ENCODE data around the gene CCDC152.

Gene CCDC152

GRCh38 chr5:42784132-42784531 is 27.5 kb downstream of the CCDC152 start:
- no peak for DNase-seq

DNA sequence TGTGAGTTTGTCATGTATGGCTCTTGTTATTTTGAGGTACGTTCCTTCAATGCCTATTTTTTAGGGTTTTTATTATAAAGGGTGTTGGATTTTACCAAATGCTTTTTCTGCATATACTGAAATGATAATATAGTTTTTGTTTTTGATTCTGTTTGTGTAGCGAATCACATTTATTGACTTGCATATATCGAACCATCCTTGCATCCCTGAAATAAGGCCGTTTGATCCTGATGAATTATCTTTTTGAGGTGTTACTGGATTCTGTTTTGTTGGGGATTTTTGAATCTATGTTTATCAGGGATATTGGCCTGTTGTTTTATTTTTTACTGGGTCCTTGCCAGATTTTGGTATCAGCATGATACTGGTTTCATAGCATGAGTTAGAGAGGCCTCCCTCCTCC is 29.1 kb downstream of the CCDC152 start:
- DNase-seq: no peak

DNA sequence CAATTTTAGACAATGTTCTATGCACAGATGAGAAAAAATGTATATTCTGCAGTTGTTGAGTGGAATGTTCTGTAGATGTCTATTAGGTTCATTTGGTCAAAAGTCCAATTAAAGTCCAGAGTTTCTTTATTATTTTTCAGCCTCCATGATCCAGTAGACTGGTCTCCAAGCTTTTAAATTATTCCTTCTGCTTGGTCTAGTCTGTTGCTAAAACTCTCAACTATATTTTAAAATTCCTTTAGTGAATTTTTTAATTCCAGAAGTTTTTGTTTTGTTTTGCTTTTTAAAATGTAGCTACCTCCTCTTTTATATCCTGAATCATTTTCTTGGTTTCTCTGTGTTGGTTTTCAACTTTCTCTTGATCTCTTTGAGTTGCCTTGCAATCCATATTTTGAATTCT is 30.5 kb downstream of the CCDC152 start:
- DNase-seq: no peak

DNA sequence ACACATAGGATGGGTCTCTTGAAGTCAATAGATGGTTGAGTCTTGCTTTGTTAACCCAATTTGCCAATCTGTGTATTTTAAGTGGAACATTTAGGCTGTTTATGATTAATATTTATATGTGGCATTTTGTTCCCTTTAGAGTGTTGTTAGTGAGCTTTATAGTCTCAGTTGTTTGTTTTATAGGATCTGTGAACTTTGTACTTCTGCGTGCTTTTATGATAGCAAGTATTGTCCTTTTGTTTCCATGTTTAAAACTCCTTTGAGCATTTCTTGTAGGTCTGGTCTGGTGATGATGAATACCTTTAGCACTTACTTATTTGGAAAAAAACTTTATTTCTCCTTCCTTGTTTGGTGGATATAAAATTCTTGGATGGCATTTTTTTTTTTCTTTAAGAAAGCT is 31.2 kb downstream of the CCDC152 start:
- no peak for DNase-seq

DNA sequence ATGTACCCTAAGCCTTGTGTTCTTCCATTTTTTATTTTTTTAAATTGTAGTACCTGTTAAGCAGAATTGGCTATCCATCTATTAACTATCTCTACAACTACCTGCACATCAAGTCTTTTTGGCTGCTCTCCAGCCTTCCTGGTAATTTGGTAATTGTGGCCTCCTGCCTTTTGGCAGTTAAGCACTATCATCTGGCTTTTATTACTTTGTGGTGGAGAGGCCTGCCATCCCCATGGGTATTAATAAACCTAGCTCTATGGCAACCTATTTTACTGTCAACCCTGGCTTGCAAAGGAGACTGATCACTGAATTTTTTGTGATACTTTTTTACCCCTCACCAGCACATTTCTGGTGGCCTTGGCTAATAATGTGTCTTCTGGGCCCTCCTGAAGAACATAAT is 34.5 kb downstream of the CCDC152 start:
- no peak for DNase-seq

- no peak for DNase-seq
Observed at GRCh38 chr5:42798284-42799240, 41.9 kb downstream of the CCDC152 start.

- DNase-seq: no peak
Observed at GRCh38 chr5:42799241-42799608, 42.6 kb downstream of the CCDC152 start.

- no peak for DNase-seq
Observed at GRCh38 chr5:42799668-42800114, 43.1 kb downstream of the CCDC152 start.

GRCh38 chr5:42800748-42801330 is 44.2 kb downstream of the CCDC152 start:
- DNase-seq: no peak

DNA sequence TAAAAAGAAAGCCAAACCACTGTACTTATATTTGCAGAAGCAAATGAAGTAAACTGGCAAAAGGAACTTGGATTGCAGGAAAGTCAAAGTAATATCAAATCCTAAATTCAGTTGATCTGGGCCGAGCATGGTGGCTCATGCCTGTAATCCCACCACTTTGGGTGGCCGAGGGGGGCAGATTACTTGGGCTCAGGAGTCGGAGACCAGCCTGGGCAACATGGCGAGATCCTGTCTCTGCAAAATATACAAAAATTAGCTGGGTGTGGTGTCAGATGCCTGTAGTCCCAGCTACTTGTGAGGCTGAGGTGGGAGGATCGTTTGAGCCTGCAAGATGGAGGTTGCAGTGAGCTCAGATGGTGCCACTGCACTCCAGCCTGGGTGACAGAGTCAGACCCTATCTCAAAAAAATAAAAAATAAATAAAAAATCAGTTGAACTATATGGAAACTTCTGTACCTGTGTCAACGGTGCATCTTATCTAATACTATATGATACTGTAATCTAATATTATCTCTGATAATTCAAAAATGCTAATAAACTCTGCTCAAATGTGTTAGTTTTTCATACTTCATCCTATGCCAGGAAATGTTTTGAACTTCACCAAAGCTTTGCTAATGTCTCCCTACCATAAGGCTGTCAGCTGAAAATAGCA is 45.0 kb downstream of the CCDC152 start:
- DNase-seq: no peak

DNA sequence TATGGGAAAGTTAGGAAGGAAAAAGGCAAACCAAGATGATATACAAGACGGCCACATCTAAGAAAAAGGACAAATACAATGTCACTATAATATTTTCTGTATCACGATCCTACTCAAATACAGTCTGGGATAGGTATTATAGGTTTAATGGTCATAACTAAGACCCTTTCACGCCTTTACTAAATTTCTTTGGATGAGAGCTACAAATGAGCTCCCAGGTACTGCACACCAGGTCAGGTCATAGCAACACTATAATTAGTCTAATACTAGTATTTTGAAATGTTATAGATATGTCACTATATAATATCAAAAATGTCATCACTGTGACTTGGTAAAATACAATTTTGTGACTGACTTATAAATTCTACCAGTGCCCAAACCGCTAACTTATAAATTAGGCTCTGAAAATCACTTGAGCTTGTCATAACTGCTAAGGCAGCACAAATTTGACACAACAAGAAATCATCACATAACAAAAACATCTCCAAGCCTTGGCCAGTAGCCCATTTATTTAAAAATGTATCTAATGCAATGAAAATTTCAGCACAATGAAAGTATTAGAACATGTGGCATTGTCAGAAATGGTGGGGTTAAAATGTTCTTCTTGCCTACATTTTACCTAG is 48.2 kb downstream of the CCDC152 start:
- DNase-seq: no peak

GRCh38 chr5:42806004-42806700 is 49.5 kb downstream of the CCDC152 start:
- DNase-seq: no peak

DNA sequence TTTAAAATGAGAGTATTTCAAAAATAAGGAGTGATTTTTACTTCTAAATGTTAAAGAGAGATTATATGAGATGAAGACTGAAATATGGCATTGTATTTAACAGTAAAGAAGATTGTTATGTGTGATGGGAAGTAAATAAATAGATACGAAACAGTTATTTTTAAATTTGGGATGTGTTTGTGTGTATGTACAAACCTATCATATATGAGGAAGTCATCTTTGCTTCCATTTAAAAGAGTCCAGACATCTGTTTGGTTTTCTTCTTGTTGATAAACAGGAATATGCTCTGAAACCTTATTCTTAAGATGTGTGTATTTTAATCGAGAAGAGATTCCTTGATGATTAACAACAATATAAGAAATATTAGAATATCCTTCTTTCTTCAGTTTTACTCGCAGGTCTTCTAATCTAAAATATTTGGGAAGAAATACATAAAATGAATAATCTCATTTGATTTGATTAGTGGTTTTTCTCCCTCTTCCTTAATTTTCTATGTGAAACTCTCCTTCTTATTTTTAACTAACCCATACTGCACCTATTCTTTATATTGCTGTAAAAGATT is 50.2 kb downstream of the CCDC152 start:
- no peak for DNase-seq

- no peak for DNase-seq
Observed at GRCh38 chr5:42807722-42808447, 51.3 kb downstream of the CCDC152 start.

- DNase-seq: no peak
Observed at GRCh38 chr5:42808888-42809611, 52.4 kb downstream of the CCDC152 start.

GRCh38 chr5:42810834-42811590 is 54.4 kb downstream of the CCDC152 start:
- no peak for DNase-seq

DNA sequence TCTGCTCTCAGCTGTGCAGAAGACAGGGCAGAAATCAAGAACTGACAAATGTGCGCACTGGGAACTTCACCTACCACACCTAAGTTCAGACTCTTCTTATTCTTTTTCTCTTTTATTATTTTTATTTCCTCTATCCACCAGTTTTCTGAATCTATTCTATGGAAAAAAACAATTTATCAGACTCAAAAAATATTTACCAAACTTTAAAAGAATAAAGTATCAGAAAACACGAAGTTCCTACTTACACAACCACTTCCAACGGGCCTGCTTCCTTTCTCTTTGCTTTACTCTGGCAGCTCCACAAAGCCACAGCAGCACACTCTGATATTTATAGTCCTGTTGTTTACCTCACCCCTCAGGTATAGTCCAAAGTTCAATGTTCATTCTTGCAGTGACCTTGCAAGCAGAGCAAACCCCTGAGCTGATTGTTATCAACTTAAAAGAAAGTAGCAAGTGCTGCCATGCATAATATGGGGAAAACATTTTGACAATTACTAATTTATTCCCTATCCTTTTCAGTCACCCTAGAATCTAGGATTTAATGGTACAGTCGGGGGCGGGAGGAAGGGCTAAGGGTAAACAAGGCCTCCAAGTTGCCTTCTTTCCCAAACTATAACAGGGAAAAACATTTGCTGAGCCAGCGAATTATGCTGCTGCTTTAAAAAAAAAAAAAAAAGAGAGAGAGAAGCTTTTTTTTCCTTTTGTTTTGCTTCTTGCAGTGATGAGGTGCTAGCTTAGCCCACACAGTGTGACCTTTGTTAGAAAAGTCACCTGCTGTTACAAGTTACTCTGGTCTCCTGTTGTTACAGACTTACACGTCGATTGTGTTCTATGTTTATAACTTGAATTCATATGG is 55.2 kb downstream of the CCDC152 start, which contains the start of gene SELENOP:
SELENOP (minus strand) TSS at position 302 of the 856 bp plus-strand sequence. CDS start 3,539 bp downstream, outside the sequence.
- DNase-seq: no peak

GRCh38 chr5:42812620-42813019 is 56.0 kb downstream of the CCDC152 start:
- DNase-seq: no peak

DNA sequence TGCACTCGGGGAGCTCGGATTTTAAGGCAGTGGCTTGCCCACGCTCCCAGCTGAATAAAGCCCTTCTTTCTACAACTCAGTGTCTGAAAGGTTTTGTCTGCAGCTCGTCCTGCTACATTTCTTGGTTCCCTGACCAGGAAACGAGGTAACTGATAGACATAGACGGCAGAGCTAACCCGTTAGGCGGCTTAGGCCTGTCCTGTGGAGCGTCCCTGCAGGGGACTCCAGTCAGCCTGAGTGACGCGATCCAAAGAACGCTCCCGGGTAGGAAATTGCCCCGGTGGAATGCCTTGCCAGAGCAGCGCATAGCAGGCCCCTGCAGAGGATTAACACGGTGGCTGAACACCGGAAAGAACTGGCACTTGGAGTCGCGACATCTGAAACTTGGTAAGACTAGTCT is 56.9 kb downstream of the CCDC152 start:
- DNase-seq: no peak

Data from CD4-positive, alpha-beta T cell treated with Interleukin-17A for 4 hours (primary cell).